Spleen (tissue), 11 donors: ENCODE measurements around the gene DPP3. TPM values are rescaled to one million over a fixed set of nuclear protein-coding genes. Genes with fewer than 3 reads are reported as not detected.
"Not testable (repeated sequence)": the region's sequence is repeated elsewhere in the genome, so short reads cannot be mapped to it uniquely, and the experiment has no call there.

ENCODE experiments used
- DNase-seq: peaks from one replicate; pipeline ENCODE4 v3.0.0-alpha.2; 2020
- H3K27ac ChIP-seq, 8 donors: fragments of 200-600 bp; sonication (generic) in 7 of 8; 1 replicate in 4 of 8; 2 replicates in 4 of 8; pipeline versions ENCODE4 v1.5.0 to v1.8.0; 2016 to 2021; ENCODE audit warnings: inconsistent platforms in 4 of 8, mild to moderate bottlenecking in 4 of 8, moderate library complexity in 1 of 8
- H3K27me3 ChIP-seq, 7 donors: fragments of 200-600 bp; sonication (generic) in 6 of 7; replicated peaks in 1 of 7; 1 replicate in 4 of 7; 2 replicates in 3 of 7; pipeline versions ENCODE4 v1.5.0 to v1.8.0; 2016 to 2021; ENCODE audit warnings: inconsistent platforms in 3 of 7, mild to moderate bottlenecking in 1 of 7
- H3K36me3 ChIP-seq, 6 donors: fragments of 200-600 bp; sonication (generic) in 5 of 6; 1 replicate in 4 of 6; 2 replicates in 2 of 6; pipeline versions ENCODE4 v1.5.0 to v1.8.0; 2016 to 2021; ENCODE audit warnings: inconsistent platforms in 2 of 6
- H3K4me1 ChIP-seq, 6 donors: fragments of 200-600 bp; sonication (generic) in 5 of 6; 1 replicate in 3 of 6; 2 replicates in 3 of 6; pipeline versions ENCODE4 v1.5.0 to v1.8.0; 2016 to 2021; ENCODE audit warnings: inconsistent platforms in 3 of 6
- H3K4me3 ChIP-seq, 8 donors: fragments of 200-600 bp; sonication (generic) in 7 of 8; 1 replicate in 4 of 8; 2 replicates in 4 of 8; pipeline versions ENCODE4 v1.5.0 to v1.8.0; 2016 to 2021; ENCODE audit warnings: inconsistent platforms in 4 of 8, mild to moderate bottlenecking in 4 of 8, moderate library complexity in 2 of 8
- H3K9me3 ChIP-seq, 8 donors: fragments of 200-600 bp; sonication (generic) in 7 of 8; 1 replicate in 4 of 8; 2 replicates in 4 of 8; pipeline versions ENCODE4 v1.5.0 to v1.8.0; 2016 to 2021; ENCODE audit warnings: inconsistent platforms in 4 of 8
- POLR2A ChIP-seq, 3 donors: fragments of 450-650 bp; IDR thresholded peaks; one replicate each; pipeline ENCODE4 v1.5.1; 2017; ENCODE audit warnings: antibody characterized with exemption in 3 of 3, mild to moderate bottlenecking in 1 of 3
- POLR2AphosphoS5 ChIP-seq, 3 donors: sonication (generic); formaldehyde crosslinking; IDR thresholded peaks; one replicate each; pipeline ENCODE4 v1.5.1; 2017; ENCODE audit warnings: antibody characterized with exemption in 3 of 3
- WGBS, 5 donors: extraction: QIAGEN DNeasy Blood & Tissue Kit in 3 of 5; methylation state at CpG; one replicate each; pipeline versions ENCODE4 v1.1.5 to v1.1.7; 2013 to 2018; 5-methylcytosine and 5-hydroxymethylcytosine counted together
- intact Hi-C: fragments of 100-400 bp; cut with DNase I; formaldehyde crosslinking; loops from one replicate; pipeline ENCODE4 v1.15.0; 2023; ENCODE audit warnings: low total_unique reads
- polyA plus RNA-seq, 3 donors: library from polyadenylated mRNA; stranded (reverse); fragments of 200-250 nt; gene quantifications; one replicate each; pipeline ENCODE4 v1.2.1, GENCODE V29; 2013
- total RNA-seq, 7 donors: library from RNA; depleted of rRNA in 3 of 7; stranded (reverse); fragments of >200 nt in 3 of 7; fragmentation: NEBNext Ultra II Directional in 4 of 7; extraction: Animal tissue kit (Norgen Biotek cat#: 25700) in 4 of 7; gene quantifications; one replicate each; pipeline versions ENCODE4 v1.1.0 to v1.2.1, GENCODE V29; 2016 to 2021
- TF ChIP-seq, protein P1 (sequence below), 11 experiments: fragments of 200-600 bp in 7 of 11; fragments of 450-650 bp in 4 of 11; sonication (generic) in 4 of 11; IDR thresholded peaks in 8 of 11; conservative IDR thresholded peaks in 3 of 11; 1 replicate in 7 of 11; 2 replicates in 4 of 11; pipeline versions ENCODE4 v1.4.0 to v1.8.0; 2016 to 2021; ENCODE audit warnings: antibody characterized with exemption in 11 of 11, inconsistent platforms in 4 of 11, mild to moderate bottlenecking in 1 of 11
- donor health status: healthy with polysubstance abuse.
- donor health status: DM: no; HTN: no; CAD: no; lungs with moderate emphysema.
- donor health status: DM: no; HTN: no; CAD: no.
- donor health status: Bipolar disorder and iron deficiency.
- donor health status: healthy.
- donor health status: DM: no; HTN: no; CAD: no.
- donor health status: DM: yes; HTN: yes; CAD: no.

The DPP3 gene
- total and polyA plus RNA-seq, 10 donors, result 17.9 to 35.5 (median 23.7) TPM

DNA sequence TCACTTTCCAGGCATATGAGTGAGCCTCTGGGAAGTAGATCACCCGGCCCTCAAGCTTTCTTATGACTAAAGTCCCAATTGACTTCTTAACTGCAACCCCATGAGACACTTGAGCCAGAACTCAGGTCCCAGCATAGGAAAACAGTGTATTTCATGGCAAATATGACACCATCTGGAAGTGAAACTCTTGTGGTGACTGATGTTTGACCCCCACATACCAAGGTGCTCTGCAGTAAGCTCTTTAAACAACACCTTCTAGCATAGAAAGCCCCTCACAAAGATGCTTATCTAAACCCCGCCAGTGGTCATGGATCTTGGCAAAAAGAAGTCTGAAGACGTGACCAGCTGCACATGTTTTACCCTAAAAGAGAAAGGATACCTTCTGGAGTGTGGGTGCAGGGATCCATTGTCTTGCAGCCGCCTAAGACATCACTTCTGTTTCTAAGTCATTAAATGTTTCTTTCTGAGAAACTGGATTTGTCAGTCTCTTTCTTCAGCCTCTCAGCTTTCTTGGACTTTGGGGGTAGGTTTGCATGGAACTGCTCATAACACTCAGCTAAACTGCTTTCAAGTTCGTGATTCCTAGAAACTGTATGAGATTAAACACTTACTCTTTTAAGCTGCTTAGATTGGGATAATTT lies 21.0 kb upstream of the DPP3 start:
- Histone ChIP-seq H3K27ac (peak overlapping the region in 1 of 8 donors; percentile 5), H3K4me1 (peaks cover 3 to 31% (median 15%) of the 10 kb centered on the region in 6 donors), H3K4me3 (no peak overlapping the region), H3K36me3 (no peaks in the 10 kb centered on the region), H3K9me3 (peaks cover 0 to 5% (median 1%) of the 10 kb centered on the region in 8 donors), H3K27me3 (no peaks in the 10 kb centered on the region)
- DNase-seq, result no peak
- intact Hi-C loops, result no loop called here
- no peak for TF ChIP-seq POLR2A (IDR thresholded peaks at IDR 0.05)
- TF ChIP-seq POLR2AphosphoS5 (IDR thresholded peaks at IDR 0.05), result no peak
- TF ChIP-seq, protein P1, sequence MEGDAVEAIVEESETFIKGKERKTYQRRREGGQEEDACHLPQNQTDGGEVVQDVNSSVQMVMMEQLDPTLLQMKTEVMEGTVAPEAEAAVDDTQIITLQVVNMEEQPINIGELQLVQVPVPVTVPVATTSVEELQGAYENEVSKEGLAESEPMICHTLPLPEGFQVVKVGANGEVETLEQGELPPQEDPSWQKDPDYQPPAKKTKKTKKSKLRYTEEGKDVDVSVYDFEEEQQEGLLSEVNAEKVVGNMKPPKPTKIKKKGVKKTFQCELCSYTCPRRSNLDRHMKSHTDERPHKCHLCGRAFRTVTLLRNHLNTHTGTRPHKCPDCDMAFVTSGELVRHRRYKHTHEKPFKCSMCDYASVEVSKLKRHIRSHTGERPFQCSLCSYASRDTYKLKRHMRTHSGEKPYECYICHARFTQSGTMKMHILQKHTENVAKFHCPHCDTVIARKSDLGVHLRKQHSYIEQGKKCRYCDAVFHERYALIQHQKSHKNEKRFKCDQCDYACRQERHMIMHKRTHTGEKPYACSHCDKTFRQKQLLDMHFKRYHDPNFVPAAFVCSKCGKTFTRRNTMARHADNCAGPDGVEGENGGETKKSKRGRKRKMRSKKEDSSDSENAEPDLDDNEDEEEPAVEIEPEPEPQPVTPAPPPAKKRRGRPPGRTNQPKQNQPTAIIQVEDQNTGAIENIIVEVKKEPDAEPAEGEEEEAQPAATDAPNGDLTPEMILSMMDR (IDR thresholded peaks at IDR 0.05 in 8 of 11, conservative IDR thresholded peaks at IDR 0.05 in 3 of 11), result no peak
- 50 to 76% (median 60%) methylated on average over 5 of the region's 5 CpGs for WGBS, 5 donors

DNA sequence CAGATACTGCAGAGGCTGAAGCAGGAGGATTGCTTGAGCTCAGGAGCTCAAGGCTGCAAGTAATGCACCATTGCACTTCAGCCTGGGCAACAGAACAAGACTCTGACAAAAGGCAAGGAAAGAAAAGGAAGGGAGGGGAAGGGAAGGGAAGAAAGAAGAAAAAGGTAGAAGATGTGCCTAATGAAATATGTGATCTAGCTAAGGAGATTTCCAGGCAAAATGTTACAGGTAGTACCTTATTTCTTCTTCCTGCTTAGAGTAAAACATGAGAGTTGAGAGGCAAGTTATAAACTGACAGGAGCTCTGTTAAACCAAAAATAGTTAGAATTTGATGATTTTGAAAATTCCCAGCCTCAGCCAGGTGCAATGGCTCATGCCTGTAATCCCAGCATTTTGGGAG lies 18.2 kb upstream of the DPP3 start:
- H3K4me3 ChIP-seq, result no peak overlapping the region
- no peaks in the 10 kb centered on the region for H3K27me3 ChIP-seq
- intact Hi-C loops, result no loop called here
- peaks cover 0 to 5% (median 1%) of the 10 kb centered on the region in 8 donors for H3K9me3 ChIP-seq
- H3K27ac ChIP-seq, result no peak overlapping the region
- no peaks in the 10 kb centered on the region for H3K36me3 ChIP-seq
- DNase-seq, result no peak
- peaks cover 6 to 48% (median 31%) of the 10 kb centered on the region in 6 donors for H3K4me1 ChIP-seq
- no peak for TF ChIP-seq POLR2A (IDR thresholded peaks at IDR 0.05)
- TF ChIP-seq, protein P1 (IDR thresholded peaks at IDR 0.05 in 8 of 11, conservative IDR thresholded peaks at IDR 0.05 in 3 of 11), result no peak
- no peak for TF ChIP-seq POLR2AphosphoS5 (IDR thresholded peaks at IDR 0.05)

DNA sequence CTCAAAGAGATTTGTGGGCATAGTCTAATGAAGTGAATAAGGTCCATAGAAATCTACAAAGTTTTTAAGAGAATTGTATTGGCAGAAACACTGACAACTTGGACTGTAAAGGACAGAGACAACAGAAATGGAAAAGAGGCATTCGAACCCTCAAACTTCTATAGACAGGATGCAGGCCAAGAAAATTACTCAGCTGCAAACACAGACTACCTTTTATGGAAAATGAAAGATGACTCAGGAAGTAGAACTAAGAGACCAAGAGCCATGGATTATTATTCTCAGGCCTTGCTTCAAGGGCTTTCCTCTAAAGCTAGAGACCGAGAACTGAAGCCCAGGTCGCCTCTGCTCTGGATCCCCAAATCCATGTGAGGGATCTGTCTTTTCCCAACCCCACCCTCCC lies 17.3 kb upstream of the DPP3 start:
- peaks cover 12 to 47% (median 33%) of the 10 kb centered on the region in 6 donors for H3K4me1 ChIP-seq
- 84 to 93% (median 87%) methylated on average over 3 of the region's 3 CpGs for WGBS, 5 donors
- DNase-seq, result no peak

DNA sequence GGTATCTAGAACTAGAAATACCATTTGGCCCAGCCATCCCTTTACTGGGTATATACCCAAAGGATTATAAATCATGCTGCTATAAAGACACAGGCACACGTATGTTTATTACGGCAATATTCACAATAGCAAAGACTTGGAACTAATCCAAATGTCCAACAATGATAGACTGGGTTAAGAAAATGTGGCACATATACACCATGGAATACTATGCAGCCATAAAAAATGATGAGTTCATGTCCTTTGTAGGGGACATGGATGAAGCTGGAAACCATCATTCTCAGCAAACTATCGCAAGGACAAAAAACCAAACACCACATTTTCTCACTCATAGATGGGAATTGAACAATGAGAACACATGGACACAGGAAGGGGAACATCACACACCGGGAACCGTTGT lies 16.1 kb upstream of the DPP3 start:
- 87 to 96% (median 92%) methylated on average over 5 of the region's 5 CpGs for WGBS, 5 donors
- not testable (repeated sequence) for H3K4me3 ChIP-seq

More for the DNA sequence above, 17.3 kb upstream of the DPP3 start:
- Histone ChIP-seq H3K27me3 (no peaks in the 10 kb centered on the region), H3K9me3 (peaks cover 0 to 5% (median 1%) of the 10 kb centered on the region in 8 donors), H3K36me3 (no peaks in the 10 kb centered on the region), H3K4me3 (no peak overlapping the region), H3K27ac (no peak overlapping the region)
- intact Hi-C loops, result no loop called here
- no peak for TF ChIP-seq POLR2AphosphoS5 (IDR thresholded peaks at IDR 0.05)
- no peak for TF ChIP-seq POLR2A (IDR thresholded peaks at IDR 0.05)
- TF ChIP-seq, protein P1 (IDR thresholded peaks at IDR 0.05 in 8 of 11, conservative IDR thresholded peaks at IDR 0.05 in 3 of 11), result no peak

More for the DNA sequence above, 16.1 kb upstream of the DPP3 start:
- H3K9me3 ChIP-seq, H3K27ac ChIP-seq, intact Hi-C loops, H3K36me3 ChIP-seq, DNase-seq, H3K27me3 ChIP-seq: not testable (repeated sequence)
- H3K4me1 ChIP-seq, result peaks cover 13 to 47% (median 40%) of the 10 kb centered on the region in 6 donors
